Measurements from ENCODE around the gene DENND6A. TPM values are rescaled to one million over a fixed set of nuclear protein-coding genes. Genes with fewer than 3 reads are reported as not detected.

The DENND6A gene
- total and polyA plus RNA-seq, 2 of the 8 experiments (the other 6 are each of a cell fraction or from before 2014, with no cell fraction given), result 7.8 to 14.8 TPM

DNA sequence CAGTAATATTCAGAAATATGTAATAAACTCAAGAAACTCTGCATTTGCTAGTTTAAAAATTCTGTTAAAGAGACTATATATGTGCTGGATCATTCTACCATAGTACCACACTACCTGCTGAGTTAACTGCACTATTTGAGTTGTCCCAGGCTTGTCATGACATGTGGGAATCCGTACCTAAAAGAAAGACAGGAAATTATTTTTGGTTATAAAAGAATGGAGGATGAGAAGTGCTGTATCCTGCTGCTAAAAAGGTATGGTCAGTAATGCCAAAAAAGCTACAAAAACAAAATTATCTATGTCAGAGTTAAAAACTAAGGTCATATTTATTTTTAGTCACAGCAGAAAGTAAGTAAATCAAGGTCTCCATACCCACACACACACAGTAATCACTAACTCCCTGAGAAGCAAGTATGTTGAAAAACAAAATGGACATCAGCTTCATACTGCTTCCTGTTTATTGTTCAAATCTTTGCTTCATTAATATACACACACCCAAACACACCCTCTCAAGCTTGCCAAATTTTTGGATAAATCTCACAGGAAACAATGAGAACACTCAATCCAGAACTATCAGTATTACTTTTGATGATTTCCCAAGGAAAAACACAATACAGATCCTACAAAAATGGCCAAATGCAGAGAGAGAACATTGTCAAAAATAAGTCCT, 33.7 kb downstream of the DENND6A start:
- Histone ChIP-seq H2AFZ (ENCODE audit: low read length) (no peak overlapping the region), H3K27me3 (replicated peaks in 1 of 4; ENCODE audit: control insufficient read depth in 3 of 4, extremely low read depth in 1 of 4, insufficient read depth in 3 of 4, low read length in 3 of 4) (no peaks in the 10 kb centered on the region), H4K8ac (ENCODE audit: extremely low read depth, insufficient read depth, low read length) (no peak overlapping the region), H4K20me1 (replicated peaks in 1 of 2; ENCODE audit: control insufficient read depth in 1 of 2, insufficient read depth in 2 of 2, low read length in 2 of 2) (no peaks in the 10 kb centered on the region), H3K4ac (replicated peaks; ENCODE audit: insufficient read length, low read depth, low read length) (no peak overlapping the region), H3K27ac (ENCODE audit: low read depth, low read length) (no peak overlapping the region), H3K4me2 (ENCODE audit: insufficient read depth in 1 of 2, low read depth in 2 of 2, low read length in 2 of 2) (no peak overlapping the region), H3K14ac (ENCODE audit: insufficient read length) (no peak overlapping the region), H3K18ac (ENCODE audit: extremely low read depth, low read length) (no peak overlapping the region), H3K36me3 (ENCODE audit: control insufficient read depth in 2 of 4, insufficient read depth in 4 of 4, low read length in 3 of 4) (peaks cover 0 to 15% (median 0%) of the 10 kb centered on the region in 4 experiments; a peak in 1 of 8 replicates), H2BK120ac (replicated peaks; ENCODE audit: low read depth, low read length) (no peak overlapping the region), H2BK5ac (ENCODE audit: low read depth, low read length) (no peak overlapping the region), H2BK20ac (ENCODE audit: low read length) (no peak overlapping the region), H4K91ac (replicated peaks; ENCODE audit: insufficient read length, low read length) (no peak overlapping the region), H3K4me3 (ENCODE audit: extremely low read depth in 1 of 4, insufficient read depth in 2 of 4, low read depth in 3 of 4, low read length in 4 of 4) (no peak overlapping the region), H3K4me1 (replicated peaks in 1 of 4; ENCODE audit: control insufficient read depth in 3 of 4, insufficient read depth in 4 of 4, low read length in 3 of 4) (peaks cover 0 to 6% (median 3%) of the 10 kb centered on the region in 4 experiments; a peak in 3 of 7 replicates), H2BK15ac (ENCODE audit: low read length) (no peak overlapping the region), H3K79me2 (ENCODE audit: control insufficient read depth in 1 of 2, insufficient read depth in 2 of 2, low read length in 2 of 2) (no peaks in the 10 kb centered on the region), H2BK12ac (ENCODE audit: low read depth, low read length) (no peak overlapping the region), H2AK5ac (ENCODE audit: low read depth, low read length) (no peak overlapping the region), H3K9ac (replicated peaks in 1 of 4; ENCODE audit: extremely low read depth in 1 of 4, low read depth in 3 of 4, low read length in 3 of 4) (no peak overlapping the region), H3K56ac (replicated peaks; ENCODE audit: insufficient read length, low read depth, low read length) (peak overlapping the region; percentile 62), H3K9me3 (ENCODE audit: insufficient read depth in 2 of 2, low read depth in 1 of 2, low read length in 1 of 2) (no peaks in the 10 kb centered on the region), H3K79me1 (ENCODE audit: low read depth, low read length) (no peaks in the 10 kb centered on the region), H3K23me2 (ENCODE audit: low read depth, low read length) (no peaks in the 10 kb centered on the region), H3K23ac (ENCODE audit: insufficient read length) (no peak overlapping the region), H4K5ac (ENCODE audit: insufficient read length, low read depth, low read length) (no peak overlapping the region)
- POLR2A ChIA-PET (ENCODE audit: partially characterized antibody), result no interaction called here
- DNase-seq (ENCODE audit: low read depth in 1 of 2, low spot score in 2 of 2), result no peak
- no peak for FAIRE-seq
- TF ChIP-seq SIX5 (IDR thresholded peaks at IDR 0.05; ENCODE audit: low read depth, low read length) (no peak), CREB1 (IDR thresholded peaks at IDR 0.05) (no peak), FOSL1 (IDR thresholded peaks at IDR 0.05; ENCODE audit: insufficient read depth, low read depth, low read length) (no peak), KDM4A (IDR thresholded peaks at IDR 0.05; ENCODE audit: low read depth, low read length, severe bottlenecking) (no peak), RXRA (IDR thresholded peaks at IDR 0.05; ENCODE audit: insufficient read depth, low read depth, low read length) (no peak), CTBP2 (IDR thresholded peaks at IDR 0.05; ENCODE audit: borderline replicate concordance, insufficient read depth, insufficient read length, low read length) (no peak), HDAC6 (IDR thresholded peaks at IDR 0.05; ENCODE audit: low read depth, low read length) (no peak), NRF1 (IDR thresholded peaks at IDR 0.05; ENCODE audit: low read depth, low read length) (no peak)
- TF ChIP-seq, protein P1, sequence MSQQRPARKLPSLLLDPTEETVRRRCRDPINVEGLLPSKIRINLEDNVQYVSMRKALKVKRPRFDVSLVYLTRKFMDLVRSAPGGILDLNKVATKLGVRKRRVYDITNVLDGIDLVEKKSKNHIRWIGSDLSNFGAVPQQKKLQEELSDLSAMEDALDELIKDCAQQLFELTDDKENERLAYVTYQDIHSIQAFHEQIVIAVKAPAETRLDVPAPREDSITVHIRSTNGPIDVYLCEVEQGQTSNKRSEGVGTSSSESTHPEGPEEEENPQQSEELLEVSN (IDR thresholded peaks at IDR 0.05), result no peak
- WGBS, 2 experiments (ENCODE audit: extremely low coverage in 1 of 2, insufficient coverage in 1 of 2, insufficient read length in 1 of 2, insufficient replicate concordance in 2 of 2, low coverage in 1 of 2, low lambda C conversion rate in 2 of 2, missing lambda C conversion rate in 1 of 2), result 87% methylated on average over 1 of the region's 1 CpG; no CpG with 5 or more reads in 1 of the 2 experiments
- CTCF ChIA-PET (ENCODE audit: partially characterized antibody), result no interaction called here
